NCI-H460 (cell line): ENCODE data around the gene NPIPB4. TPM values are rescaled to one million over a fixed set of nuclear protein-coding genes. Genes with fewer than 3 reads are reported as not detected.
A peak's percentile ranks its signal among the peaks of the same experiment; 100 is the strongest.
"Not testable (repeated sequence)": the region's sequence is repeated elsewhere in the genome, so short reads cannot be mapped to it uniquely, and the experiment has no call there.

Source experiments
- DNase-seq: peaks from one replicate; pipeline ENCODE4 v3.0.0-alpha.2; 2016; ENCODE audit warnings: low read depth; ENCODE audit errors: extremely low read depth
- polyA plus RNA-seq: library from polyadenylated mRNA; depleted of rRNA; stranded (reverse); fragments of >200 nt; gene quantifications from 2 replicates; pipeline ENCODE4 v1.2.3, GENCODE V29; 2014; cell fraction: nucleus; rRNA removed
- total RNA-seq: library from RNA; depleted of rRNA; stranded (reverse); fragments of >200 nt; shearing (Covaris generic); gene quantifications from 2 replicates; pipeline ENCODE4 v1.2.3, GENCODE V29; 2014; rRNA removed

NPIPB4 gene
- 17.4 and 26.2 TPM in 2 replicates for total RNA-seq
- 10.5 and 15.8 TPM in 2 replicates for polyA plus RNA-seq

DNA sequence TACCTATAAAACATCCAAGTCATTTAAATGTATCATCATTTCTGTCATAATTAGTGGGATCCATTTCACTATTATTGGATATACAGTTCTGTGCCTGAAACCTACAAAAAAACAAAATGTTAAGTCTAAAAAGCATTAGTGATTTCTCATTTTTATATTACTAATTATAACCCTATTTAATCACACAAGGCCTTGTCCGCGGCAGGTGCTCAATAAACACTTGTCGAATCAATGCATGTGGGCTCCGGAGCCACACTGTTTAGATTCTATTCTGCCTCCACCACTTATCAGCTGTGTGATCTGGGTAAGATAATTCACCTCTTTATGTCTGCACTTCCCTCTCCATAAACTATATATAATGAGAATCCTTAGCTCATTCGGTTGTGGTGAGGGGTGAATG is at the start of gene NPIPB4:
Gene NPIPB4, minus strand, starts transcription at position 101 of the 400 bp plus-strand sequence. CDS start 378 bp downstream, outside the sequence.
- not testable (repeated sequence) for DNase-seq

DNA sequence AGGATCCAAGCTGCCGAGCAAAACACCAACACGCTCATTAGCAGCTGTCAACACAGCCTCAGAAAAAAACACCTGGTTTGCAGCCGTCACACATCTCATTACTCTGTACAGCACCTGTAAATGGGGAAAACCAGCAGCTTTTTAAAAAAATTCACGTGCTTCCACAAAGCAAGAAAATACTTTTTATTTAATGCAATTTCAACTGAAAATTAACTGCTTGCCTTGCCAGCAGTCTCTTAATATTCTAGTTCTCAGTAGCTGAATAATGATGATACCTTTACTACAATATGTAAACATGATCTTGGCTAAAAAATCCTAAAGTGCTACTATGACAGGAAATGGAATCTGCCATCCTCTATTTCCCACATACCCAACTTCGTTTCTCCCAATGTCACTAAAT is 41.4 kb upstream of the NPIPB4 start:
- DNase-seq: not testable (repeated sequence)

DNA sequence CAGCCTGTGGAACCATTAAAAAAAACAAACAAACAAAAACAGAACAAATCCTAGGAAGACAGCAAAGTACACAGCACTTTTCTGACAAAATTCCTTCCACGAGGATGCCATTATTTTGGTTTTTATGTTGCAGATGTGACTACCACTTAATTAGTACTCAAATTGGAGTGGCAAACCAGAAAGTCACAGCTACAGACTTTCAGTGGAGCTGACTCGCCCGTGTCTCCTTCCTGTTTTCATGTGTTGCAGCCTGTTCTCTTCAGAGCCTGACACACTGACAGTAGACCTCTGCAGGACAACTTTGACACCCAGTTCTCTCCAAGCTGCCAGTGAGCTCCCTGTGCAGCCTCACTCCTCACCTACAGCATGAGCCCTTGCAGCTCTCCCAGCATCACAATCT is 24.4 kb upstream of the NPIPB4 start:
- DNase-seq: not testable (repeated sequence)

DNA sequence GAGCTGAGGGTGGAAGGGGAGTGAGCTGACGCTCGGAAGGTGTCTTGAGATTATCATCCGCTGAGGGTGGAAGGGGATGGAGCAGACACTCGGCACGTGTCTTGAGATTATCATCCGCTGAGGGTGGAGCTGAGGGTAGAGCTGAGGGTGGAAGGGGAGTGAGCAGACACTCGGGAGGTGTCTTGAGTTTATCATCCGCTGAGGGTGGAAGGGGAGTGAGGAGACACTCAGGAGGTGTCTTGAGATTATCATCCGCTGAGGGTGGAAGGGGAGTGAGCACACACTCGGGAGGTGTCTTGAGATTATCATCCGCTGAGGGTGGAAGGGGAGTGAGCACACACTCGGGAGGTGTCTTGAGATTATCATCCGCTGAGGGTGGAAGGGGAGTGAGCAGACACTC is 20.4 kb downstream of the NPIPB4 start:
- DNase-seq: not testable (repeated sequence)

DNA sequence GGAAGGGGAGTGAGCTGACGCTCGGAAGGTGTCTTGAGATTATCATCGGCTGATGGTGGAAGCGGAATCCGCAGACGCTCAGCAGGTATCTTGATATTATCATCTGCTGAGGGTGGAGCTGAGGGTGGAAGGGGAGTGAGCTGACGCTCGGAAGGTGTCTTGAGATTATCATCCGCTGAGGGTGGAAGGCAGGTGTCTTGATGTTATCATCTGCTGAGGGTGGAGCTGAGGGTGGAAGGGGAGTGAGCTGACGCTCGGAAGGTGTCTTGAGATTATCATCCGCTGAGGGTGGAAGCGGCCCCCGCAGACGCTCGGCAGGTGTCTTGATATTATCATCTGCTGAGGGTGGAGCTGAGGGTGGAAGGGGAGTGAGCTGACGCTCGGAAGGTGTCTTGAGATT is 21.2 kb downstream of the NPIPB4 start:
- not testable (repeated sequence) for DNase-seq

DNA sequence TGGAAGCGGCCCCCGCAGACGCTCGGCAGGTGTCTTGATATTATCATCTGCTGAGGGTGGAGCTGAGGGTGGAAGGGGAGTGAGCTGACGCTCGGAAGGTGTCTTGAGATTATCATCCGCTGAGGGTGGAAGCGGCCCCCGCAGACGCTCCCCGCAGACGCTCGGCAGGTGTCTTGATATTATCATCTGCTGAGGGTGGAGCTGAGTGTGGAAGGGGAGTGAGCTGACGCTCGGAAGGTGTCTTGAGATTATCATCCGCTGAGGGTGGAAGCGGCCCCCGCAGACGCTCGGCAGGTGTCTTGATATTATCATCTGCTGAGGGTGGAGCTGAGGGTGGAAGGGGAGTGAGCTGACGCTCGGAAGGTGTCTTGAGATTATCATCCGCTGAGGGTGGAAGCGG is 21.8 kb downstream of the NPIPB4 start:
- DNase-seq: not testable (repeated sequence)

DNA sequence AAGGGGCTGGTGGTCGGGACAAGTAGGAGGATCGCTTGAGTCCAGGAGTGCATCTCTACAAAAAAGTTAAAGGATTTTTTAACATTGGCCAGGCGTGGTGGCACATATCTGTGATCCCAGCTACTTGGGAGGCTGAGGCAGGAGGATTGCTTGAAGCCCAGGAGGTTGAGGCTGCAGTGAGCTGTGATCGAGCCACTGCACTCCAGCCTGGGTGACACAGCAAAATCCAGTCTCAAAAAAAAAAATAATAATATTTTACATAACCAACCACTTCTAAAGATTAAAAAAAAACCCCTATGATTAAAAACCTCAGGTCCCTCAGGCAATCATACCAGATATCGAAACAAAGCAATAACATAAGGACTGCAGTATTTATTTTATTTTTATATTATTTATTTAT is 23.3 kb downstream of the NPIPB4 start:
- not testable (repeated sequence) for DNase-seq

DNA sequence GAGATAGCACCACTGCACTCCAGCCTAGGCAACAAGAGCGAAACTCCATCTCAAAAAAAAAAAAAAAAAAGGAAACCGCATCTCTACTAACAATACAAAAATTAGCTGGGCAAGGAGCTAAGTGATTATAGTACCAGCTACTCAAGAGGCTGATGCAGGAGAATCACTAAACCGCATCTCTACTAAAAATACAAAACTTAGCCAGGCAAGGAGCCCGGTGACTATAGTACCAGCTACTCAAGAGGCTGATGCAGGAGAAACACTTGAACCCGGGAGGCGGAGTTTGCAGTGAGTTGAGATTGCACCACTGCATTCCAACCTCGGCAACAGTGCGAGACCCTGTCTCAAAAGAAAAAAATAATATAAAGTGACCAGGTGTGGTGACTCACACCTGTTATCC is 27.6 kb downstream of the NPIPB4 start:
- DNase-seq: not testable (repeated sequence)

DNA sequence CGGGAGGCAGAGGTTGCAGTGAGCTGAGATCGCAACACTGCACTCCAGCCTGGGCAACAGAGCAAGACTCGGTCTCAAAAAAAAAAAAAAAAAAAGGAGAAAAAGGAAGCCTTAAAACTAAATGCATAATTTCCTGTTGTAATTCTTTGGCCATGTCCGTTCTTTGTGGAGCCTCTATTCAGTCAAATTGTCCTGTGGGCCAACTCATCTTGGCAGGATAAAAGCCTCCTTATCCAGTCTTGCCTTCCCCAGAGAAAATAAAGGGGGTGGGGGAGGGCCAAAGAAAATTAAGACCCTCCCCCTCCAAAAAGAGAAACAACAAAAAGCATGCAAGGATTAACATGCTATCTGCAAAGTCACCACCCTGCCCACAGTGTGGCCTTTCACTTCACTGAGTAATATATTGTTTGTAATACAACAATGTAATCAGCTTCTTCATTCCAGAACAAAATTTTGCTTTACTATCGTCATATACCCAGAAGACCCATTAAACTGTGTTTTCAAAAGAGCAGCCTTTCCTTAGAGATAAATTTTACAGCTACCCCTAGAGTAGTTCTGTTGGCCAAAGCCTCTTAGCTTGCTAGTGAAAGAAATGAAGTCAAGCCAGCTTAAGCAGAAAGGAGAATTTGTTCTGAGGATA is 31.4 kb downstream of the NPIPB4 start:
- DNase-seq: not testable (repeated sequence)

DNA sequence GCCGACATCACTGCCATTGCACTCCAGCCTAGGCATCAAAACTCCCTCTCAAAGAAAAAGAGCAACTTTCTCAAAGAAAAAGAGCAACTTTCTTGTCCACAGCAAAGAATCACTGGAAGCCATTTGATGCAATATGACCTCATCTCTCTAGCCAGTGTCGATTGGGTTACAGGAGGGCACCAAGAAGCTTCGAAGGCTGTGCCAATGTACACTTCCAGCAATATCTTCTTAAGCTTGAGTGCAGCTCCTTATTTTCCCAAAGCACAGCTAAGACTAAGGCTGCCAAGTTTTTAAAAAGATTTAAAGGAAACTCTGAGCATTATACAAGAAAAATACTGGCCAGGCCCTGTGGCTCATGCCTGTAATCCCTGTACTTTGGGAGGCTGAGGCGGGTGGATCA is 32.0 kb downstream of the NPIPB4 start:
- DNase-seq: not testable (repeated sequence)

DNA sequence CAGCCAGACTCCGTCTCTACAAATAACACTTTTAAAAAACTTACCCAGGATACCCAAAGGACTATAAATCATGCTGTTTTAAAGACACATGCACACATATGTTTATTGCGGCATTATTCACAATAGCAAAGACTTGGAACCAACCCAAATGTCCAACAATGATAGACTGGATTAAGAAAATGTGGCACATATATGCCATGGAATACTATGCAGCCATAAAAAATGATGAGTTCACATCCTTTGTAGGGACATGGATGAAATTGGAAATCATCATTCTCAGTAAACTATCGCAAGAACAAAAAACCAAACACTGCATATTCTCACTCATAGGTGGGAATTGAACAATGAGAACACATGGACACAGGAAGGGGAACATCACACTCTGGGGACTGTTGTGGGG is 34.3 kb downstream of the NPIPB4 start:
- DNase-seq: not testable (repeated sequence)

DNA sequence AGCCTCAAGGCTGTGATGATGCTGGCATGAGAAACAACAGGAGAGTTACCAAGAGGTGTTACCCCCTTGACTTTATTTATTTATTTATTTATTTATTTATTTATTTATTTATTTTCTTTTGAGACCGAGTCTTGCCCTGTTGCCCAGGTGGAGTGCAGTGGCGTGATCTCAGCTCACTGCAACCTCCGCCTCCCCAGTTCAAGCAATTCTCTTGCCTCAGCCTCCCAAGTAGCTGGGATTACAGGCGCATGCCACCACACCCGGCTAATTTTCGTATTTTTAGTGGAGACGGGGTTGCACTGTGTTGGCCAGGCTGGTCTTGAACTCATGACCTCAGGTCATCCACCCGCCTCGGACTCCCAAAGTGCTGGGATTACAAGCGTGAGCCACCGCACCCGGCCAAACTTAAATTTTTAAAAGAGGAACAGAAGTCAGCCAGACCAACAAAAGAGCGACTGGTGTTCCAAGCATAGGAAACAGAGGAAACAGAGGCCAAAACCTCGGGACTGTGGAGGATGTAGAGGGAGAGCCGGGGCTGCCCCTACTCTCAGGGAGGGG is 36.6 kb downstream of the NPIPB4 start:
- not testable (repeated sequence) for DNase-seq

DNA sequence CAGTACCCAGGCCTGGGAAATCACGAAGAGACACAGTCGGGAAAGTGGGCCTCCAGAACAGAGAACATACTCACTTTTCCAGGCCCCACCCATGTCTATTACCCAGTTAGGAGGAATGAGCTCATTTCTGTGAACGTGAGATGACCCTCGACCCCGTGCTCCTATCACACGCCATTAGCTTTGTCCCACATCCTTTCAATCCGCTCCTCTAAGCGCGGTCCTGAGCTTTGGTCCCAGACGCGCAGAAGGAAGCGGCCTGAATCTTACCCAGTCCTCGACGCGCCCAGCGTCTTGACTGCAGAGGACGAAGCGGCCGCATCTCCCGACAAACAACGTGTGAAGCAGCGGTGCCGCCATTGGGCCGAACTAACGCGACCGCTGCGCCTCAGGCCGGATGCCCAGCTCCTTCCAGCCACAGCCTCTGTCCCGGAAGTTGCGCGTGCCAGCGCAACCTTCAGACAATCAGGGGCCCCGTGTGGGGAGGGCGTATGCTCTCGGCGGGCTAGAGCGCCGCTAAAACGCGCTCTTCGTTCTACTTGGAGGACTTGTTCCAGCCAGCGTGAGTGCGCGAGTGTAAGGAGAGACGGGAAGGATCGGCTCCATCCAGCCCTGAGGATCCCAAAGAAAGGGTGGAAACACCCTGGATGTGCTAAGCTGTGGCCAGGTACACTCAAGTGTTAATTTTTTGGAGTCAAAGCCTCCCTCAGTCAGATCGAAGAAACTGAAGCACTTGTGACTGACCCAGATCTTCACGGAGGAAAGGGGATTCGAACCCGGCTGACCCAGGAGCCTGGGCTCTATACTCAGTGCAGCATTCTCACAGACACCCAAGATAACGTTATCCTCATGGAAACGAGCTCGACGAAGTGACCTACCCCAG is 37.3 kb downstream of the NPIPB4 start:
- DNase-seq: peak; percentile 41

DNA sequence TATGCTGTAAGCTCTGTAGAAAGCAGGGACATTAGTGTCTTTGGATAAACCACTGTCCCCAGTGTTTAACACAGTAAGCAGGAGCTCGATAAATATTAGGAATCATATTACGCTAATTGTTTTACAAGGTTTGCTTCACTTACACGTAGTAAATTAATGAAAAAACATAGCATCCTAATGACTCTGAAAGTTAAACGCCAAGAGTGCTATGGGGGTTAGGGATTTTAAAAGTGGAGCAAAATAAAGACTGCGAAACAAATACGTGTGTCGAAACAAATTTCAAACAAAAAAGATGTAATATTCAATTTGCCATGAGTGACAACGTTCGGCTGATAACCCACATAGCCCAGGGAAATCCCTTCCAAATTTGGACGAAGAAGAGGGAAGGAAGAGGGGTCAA is 37.9 kb downstream of the NPIPB4 start:
- not testable (repeated sequence) for DNase-seq

DNA sequence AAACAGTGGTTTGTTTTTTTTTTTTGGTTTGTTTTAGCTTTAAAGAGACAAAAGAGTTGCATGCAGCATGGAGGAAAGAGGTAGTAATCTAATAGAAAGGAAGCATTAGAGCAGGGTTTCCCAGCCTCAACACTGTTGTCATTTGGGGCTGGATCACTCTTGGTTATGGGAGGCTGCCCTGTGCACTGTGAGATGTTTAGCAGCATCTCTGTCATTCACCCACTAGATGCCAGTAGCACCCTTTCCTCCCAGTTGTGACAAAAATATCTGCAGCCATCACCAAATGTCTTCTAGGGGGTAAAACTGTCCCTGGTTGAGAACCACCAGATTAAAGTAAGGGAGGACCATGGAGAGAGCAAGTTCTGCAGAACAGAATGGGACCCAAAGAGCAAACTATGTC is 40.5 kb downstream of the NPIPB4 start:
- not testable (repeated sequence) for DNase-seq

DNA sequence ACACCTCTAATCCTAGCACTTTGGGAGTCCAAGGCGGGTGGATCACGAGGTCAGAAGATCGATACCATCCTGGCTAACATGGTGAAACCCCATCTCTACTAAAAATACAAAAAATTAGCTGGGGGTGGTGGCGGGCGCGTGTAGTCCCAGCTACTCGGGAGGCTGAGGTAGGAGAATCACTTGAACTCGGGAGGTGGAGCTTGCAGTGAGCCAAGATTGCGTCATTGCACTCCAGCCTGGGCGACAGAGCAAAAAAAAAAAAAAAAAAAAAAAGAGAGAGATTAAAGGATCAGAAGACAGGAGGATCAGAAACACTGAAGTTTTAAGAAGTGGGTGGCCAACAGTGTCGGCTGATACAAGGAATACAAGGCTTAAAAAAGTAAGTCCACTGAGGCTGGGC is 41.9 kb downstream of the NPIPB4 start:
- DNase-seq: not testable (repeated sequence)

DNA sequence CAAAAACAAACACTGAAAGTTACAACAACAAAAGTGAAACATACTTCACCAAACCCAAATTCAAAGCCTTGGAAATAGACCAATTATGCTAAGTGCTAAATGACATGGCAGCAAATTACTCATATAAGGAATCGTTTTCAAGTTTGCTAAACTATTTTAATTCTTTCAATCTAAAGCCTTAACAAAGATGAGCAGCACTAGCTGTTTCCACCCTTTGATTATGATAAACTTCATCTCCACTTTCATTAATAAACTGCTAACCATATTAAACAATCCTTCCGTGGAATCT is 55.2 kb downstream of the NPIPB4 start:
- DNase-seq: not testable (repeated sequence)

DNA sequence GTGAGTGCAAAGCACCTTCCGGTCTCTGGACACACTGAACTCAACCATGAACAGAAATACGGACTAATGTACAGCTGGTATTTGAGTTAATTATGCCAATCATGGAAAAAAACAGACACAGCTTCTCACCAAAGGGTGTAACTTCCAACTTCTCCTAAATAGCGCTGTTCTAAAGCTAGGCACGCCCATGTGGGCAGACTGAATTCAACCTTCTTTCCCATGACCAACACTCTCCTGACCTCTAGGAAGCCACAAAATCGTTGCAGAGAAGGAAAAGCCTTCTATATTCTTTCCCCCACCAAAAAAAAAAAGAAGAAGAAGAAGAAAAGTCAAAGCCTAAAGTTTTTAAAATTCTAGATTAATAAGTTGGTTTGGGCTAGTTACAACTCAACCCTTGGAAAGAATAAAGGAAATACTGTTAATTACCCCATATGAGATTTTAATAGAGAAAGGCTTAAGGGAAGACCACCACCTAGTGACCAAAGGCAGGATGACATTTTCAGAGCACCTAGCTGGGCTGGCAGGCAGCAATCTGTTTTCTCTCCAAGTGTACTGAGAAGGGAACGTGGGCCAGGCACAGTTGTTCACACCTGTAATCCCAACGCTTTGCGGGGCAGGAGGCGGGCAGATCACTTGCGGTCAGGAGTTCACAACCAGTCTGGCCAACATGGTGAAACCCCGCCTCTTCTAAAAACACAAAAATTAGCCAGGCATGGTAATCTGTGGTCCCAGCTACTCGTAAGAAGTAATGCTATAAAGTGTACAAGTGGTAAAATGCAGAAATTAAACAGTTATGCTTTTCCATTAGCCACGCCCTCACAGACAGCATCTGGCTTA is 55.8 kb downstream of the NPIPB4 start:
- DNase-seq: peak; percentile 45

DNA sequence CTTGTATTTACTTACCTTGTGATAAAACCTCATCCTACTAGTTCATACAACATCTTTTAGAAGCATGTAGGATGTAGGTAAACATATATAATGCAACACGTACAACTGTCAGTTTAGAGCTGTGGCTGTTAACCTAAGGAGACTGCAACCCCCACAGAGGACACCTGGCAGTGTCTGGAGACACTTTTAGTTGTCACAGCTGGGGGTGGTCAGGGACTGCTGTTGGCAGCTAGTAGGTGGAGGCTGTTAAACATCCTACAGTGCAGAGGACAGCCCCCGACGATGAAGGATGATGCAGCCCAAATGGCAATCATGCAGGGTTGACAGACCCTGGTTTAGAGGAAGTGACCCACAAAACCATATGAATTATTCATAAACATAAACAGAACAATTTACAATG is 59.0 kb downstream of the NPIPB4 start:
- not testable (repeated sequence) for DNase-seq

DNA sequence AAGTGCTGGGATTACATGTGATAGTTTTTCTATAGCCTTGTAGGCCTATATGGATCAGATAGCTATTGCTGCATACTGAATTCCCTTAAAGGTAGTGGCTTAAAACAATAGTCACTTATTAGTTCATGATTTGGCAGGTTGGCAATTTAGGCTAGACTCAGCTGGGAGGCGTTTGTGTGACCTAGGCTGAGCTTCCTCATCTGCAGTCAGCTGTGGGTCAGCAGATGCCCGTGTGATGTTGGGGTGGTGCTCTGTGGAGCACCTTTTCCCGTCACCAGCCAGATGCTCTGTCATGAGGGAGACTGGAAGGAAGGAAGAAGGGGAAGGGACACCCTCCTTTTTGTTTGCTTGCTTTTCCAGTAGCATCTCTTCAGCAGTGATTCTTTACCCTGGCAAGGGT is 64.2 kb downstream of the NPIPB4 start:
- not testable (repeated sequence) for DNase-seq

DNA sequence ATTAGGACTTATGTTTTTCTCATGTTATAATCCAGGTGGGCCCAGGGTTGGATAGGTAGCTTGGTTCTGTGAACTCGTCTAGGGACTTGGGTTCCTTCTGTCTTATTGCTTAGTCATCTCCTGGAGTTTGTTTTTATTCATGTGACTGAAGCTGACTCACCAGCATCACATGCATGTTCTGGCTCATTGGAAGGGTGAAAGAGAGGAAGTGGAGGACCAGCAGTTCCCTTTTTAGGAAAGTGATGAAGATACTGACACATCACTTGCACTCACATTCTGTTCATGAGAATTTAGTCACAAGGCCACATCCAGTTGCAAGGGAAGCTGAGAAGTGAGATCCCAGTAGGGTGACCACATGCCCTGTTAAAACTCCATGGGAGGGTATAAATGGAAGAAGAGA is 67.0 kb downstream of the NPIPB4 start:
- not testable (repeated sequence) for DNase-seq
